HG03571 (cell line): ENCODE results near the gene ZNF107.
"Not testable (repeated sequence)": the region's sequence is repeated elsewhere in the genome, so short reads cannot be mapped to it uniquely, and the experiment has no call there.

Source experiments
- ATAC-seq: cut with Tn5 transposase; IDR thresholded peaks from one replicate; pipeline ENCODE4 v1.9.1; 2021; ENCODE audit not compliant: unreplicated experiment

Gene ZNF107

GRCh38 chr7:64729089-64729848, 63.3 kb downstream of the ZNF107 start:
- no peak for ATAC-seq

DNA sequence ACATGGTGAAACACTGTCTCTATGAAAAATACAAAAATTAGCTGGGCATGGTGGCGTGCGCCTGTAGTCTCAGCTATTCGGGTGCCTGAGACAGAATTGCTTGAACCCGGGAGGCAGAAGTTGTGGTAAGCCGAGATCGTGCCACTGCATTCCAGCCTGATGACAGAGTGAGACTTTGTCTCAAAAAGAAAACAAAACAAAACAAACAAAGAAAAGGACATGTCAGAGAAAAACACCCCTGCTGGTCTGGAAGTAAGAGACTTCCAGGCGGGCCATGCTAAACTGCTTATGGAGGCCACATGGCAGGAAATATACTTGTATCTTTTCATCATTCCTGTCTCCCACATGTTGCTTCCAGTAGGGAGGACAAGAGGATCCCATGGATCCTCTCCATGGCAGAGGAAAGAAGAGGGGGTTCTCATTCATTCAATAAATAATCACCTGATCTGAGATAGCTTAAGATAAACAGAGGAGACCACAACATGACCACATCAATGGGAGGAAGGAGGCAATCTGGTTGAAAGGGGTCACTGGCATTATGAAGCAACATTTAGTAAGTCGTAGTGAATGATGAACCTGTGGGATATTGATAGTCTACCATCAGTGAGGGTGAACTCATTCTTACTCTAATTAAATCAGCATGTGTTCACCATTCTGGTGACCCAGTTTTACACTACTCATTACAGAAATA, 67.8 kb downstream of the ZNF107 start:
- ATAC-seq = no peak

GRCh38 chr7:64736575-64736974, 70.6 kb downstream of the ZNF107 start:
- no peak for ATAC-seq

GRCh38 chr7:64738403-64738802, 72.5 kb downstream of the ZNF107 start:
- not testable (repeated sequence) for ATAC-seq

DNA sequence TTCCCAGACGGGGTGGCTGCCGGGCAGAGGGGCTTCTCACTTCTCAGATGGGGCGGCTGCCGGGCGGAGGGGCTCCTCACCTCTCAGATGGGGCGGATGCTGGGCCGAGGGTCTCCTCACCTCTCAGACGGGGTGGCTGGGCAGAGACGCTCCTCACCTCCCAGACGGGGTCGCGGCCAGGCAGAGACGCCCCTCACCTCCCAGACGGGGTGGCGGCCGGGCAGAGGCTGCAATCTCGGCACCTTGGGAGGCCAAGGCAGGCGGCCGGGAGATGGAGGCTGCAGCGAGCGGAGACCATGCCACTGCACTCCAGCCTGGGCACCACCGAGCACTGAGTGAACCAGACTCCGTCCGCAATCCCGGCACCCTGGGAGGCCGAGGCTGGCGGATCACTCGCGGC, 73.0 kb downstream of the ZNF107 start:
- not testable (repeated sequence) for ATAC-seq

DNA sequence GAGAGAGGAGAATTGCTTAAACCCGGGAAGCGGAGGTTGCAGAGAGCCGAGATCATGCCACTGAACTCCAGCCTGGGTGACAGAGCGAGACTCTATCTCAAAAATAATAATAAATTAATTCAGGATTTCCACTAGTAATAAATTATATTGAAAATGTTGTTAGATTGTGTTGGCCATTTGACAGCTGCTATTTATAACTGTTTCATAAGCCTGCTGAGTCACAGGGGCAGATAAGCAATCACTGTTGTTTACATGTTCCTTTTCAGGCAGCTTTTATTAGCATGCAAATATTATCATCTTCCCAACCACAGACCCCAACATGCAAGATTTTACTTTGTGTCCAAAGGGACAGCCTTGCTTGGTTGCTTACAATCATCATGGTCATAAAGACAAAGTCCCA, 78.7 kb downstream of the ZNF107 start:
- no peak for ATAC-seq

GRCh38 chr7:64747802-64748201, 81.9 kb downstream of the ZNF107 start:
- no peak for ATAC-seq

DNA sequence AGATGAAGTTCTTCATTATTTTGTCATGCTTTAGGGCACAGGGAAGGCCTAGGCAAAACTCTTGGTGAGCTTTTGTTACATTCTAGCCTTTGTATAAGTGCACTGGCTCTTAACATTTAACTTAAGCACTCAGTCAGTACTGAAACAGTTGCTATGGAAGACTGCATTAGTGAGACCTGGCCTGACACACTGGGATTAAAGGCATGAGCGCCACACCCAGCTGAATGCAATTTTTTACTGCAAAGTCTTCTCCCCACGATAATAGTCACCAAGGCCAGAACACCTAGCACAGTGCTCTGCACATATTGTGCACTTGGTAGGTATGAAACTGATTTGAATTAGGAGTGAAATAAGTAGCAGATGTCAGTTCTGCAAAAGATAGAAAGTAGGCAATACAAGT, 87.1 kb downstream of the ZNF107 start:
- ATAC-seq = no peak

- ATAC-seq = no peak
Measured at GRCh38 chr7:64755865-64756264, 89.9 kb downstream of the ZNF107 start.

GRCh38 chr7:64758151-64758550, 92.2 kb downstream of the ZNF107 start:
- ATAC-seq = no peak
